BLaER1 treated with 17β-estradiol and CSF1 and Interleukin-3, amounts not matched to agents 10 nM and 100 nM (cell line): ENCODE results near the gene TCTN1.

Experiments
- H3K27ac ChIP-seq, 11 experiments: shearing (Covaris generic); formaldehyde crosslinking; 2 replicates each; pipeline ENCODE4 v1.8.1; 2022
- H3K27me3 ChIP-seq, 11 experiments: shearing (Covaris generic); formaldehyde crosslinking; 2 replicates each; pipeline ENCODE4 v1.8.1; 2022
- H3K36me3 ChIP-seq, 11 experiments: shearing (Covaris generic); formaldehyde crosslinking; 2 replicates each; pipeline ENCODE4 v1.8.1; 2022
- H3K4me1 ChIP-seq, 10 experiments: shearing (Covaris generic); formaldehyde crosslinking; 2 replicates each; pipeline ENCODE4 v1.8.1; 2022
- H3K4me2 ChIP-seq, 11 experiments: shearing (Covaris generic); formaldehyde crosslinking; 2 replicates each; pipeline ENCODE4 v1.8.1; 2022
- H3K4me3 ChIP-seq, 10 experiments: shearing (Covaris generic); formaldehyde crosslinking; 2 replicates each; pipeline ENCODE4 v1.8.1; 2022
- H3K9ac ChIP-seq, 11 experiments: shearing (Covaris generic); formaldehyde crosslinking; 2 replicates each; pipeline ENCODE4 v1.8.1; 2022
- H3K9me3 ChIP-seq, 11 experiments: shearing (Covaris generic); formaldehyde crosslinking; replicated peaks in 1 of 11; 2 replicates each; pipeline ENCODE4 v1.8.1; 2022
- H4K20me1 ChIP-seq, 11 experiments: shearing (Covaris generic); formaldehyde crosslinking; 2 replicates each; pipeline ENCODE4 v1.8.1; 2022
- Cebpa-rat ChIP-seq, 11 experiments: shearing (Covaris generic); IDR thresholded peaks; 2 replicates each; pipeline ENCODE4 v1.8.1; 2022

Gene TCTN1

DNA sequence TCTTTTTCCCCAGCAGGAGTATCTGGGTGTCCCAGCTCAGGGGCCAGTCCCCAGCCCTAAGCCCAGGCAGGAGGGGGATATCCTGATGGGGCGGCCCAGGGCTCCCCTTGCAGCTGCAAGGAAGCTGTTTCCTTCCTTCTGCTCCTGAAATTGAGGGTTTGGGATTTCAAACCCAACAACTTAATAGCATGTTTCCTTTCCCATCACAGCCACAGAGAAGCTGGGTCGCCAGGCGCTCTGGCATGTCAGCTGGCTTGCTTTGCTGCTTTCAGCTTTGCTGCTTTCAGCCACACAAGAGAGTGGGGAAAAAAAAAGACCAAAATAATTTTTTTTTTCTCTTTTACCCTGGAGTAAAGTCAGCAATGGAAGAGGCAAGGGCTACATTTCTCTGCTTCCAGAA is 44.9 kb downstream of the TCTN1 start:
- H3K9me3 ChIP-seq = peaks cover 0 to 8% (median 3%) of the 10 kb centered on the region in 11 experiments; a peak in 18 of 22 replicates
- H3K36me3 ChIP-seq = peaks cover 23 to 81% (median 66%) of the 10 kb centered on the region in 11 experiments
- peaks cover 45 to 84% (median 71%) of the 10 kb centered on the region in 10 experiments for H3K4me1 ChIP-seq
- no peaks in the 10 kb centered on the region for H4K20me1 ChIP-seq
- no peak for TF ChIP-seq Cebpa-rat (IDR thresholded peaks at IDR 0.05)
- no peak overlapping the region for H3K4me3 ChIP-seq
- H3K27me3 ChIP-seq = no peaks in the 10 kb centered on the region
- peak overlapping the region in 10 of 11 experiments; percentile 20 to 93 (median 88); a peak in 18 of 22 replicates for H3K4me2 ChIP-seq
- H3K9ac ChIP-seq = peak overlapping the region in 9 of 11 experiments; percentile 5 to 78 (median 57); a peak in 17 of 22 replicates
- H3K27ac ChIP-seq = peak overlapping the region in 8 of 11 experiments; percentile 17 to 95 (median 92); a peak in 17 of 22 replicates

DNA sequence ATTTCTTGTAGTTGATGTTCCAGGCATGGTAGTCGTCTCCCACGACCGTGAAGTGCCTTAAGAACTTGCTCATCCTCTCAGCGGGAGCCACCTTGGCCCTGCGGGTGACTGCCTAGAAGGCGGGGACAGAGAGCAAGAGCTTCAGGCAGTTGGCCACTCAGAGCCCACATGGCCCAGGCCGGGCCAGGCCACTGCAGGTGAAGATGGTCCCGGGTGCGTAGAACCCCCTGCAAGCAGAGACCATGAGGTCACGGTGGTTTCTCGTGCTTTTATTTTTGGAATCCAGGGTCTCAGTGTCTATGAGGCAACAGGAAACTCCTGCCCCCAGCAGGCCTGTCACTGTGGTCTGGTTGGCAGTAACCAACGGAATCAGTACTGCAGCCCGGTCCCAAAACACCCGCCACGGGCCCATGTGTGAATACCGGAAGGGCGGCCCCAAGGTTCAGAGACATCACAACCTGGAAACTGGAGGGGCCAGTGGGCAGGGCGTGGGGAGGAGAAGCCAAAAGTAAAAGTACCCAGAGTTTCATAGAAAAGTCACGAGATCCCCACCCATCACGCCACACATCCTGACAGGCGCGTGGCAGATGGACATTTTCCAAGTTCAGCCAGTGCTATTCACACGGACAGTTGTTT is 47.5 kb downstream of the TCTN1 start:
- H4K20me1 ChIP-seq = no peaks in the 10 kb centered on the region
- H3K4me2 ChIP-seq = peak overlapping the region; percentile 80 to 93 (median 89)
- H3K27me3 ChIP-seq = no peaks in the 10 kb centered on the region
- TF ChIP-seq Cebpa-rat (IDR thresholded peaks at IDR 0.05) = peak in 8 of 11 experiments; percentile 49 to 89 (median 78); a peak in 13 of 22 replicates
- peak overlapping the region; percentile 7 to 81 (median 75); a peak in 20 of 22 replicates for H3K9ac ChIP-seq
- peak overlapping the region in 9 of 10 experiments; percentile 8 to 60 (median 40); a peak in 15 of 20 replicates for H3K4me3 ChIP-seq
- H3K27ac ChIP-seq = peak overlapping the region in 10 of 11 experiments; percentile 45 to 95 (median 90); a peak in 20 of 22 replicates
- peaks cover 22 to 34% (median 29%) of the 10 kb centered on the region in 11 experiments for H3K9me3 ChIP-seq
- peaks cover 28 to 81% (median 70%) of the 10 kb centered on the region in 11 experiments for H3K36me3 ChIP-seq
- peaks cover 38 to 66% (median 61%) of the 10 kb centered on the region in 10 experiments for H3K4me1 ChIP-seq

DNA sequence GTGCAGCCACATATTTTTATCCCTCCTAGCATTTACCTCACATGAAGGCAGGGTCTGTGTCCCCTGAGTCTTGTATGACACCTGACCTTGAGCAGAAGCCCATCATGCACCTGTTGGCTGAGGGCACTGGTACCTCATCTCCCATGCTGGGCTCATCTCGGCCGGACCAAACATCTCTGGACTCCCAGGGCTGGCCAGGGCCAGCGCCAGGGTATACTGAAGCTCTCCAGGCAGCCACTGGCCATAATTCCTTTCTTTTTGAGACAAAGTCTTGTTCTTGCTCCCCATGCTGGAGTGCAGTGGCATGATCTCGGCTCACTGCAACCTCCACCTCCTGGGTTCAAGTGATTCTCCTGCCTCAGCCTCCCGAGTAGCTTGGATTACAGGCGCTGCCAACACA is 53.0 kb downstream of the TCTN1 start:
- Histone ChIP-seq H3K27me3 (no peaks in the 10 kb centered on the region), H3K4me1 (peaks cover 38 to 77% (median 70%) of the 10 kb centered on the region in 10 experiments), H3K4me2 (peak overlapping the region in 4 of 11 experiments; percentile 70 to 82 (median 74); a peak in 6 of 22 replicates), H3K27ac (no peak overlapping the region), H3K9me3 (peaks cover 27 to 42% (median 35%) of the 10 kb centered on the region in 11 experiments), H3K4me3 (no peak overlapping the region), H3K9ac (no peak overlapping the region), H3K36me3 (peaks cover 33 to 74% (median 50%) of the 10 kb centered on the region in 11 experiments), H4K20me1 (no peaks in the 10 kb centered on the region)
- TF ChIP-seq Cebpa-rat (IDR thresholded peaks at IDR 0.05) = no peak

DNA sequence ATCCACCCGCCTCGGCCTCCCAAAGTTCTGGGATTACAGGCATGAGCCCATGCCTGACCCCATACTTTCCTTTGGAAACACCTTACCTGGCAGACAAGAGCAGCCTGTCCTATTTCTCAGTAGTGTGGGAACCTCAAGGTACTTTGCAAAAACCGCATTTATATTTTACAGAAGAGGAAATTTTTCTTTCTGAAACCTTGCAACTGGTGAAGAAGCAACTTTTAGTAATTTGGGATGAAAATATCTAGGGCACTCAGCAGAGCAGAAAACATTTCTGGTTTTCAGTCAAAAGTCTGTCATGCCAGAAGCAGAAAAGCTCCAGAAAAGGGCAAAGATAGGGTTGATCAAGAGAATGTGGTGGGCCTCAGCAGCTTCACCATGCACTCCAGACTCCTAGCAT is 53.7 kb downstream of the TCTN1 start:
- Histone ChIP-seq H3K4me2 (peak overlapping the region in 8 of 11 experiments; percentile 29 to 82 (median 71); a peak in 14 of 22 replicates), H3K9ac (no peak overlapping the region; a peak in 1 of 22 replicates), H3K27me3 (no peaks in the 10 kb centered on the region), H3K9me3 (peaks cover 27 to 42% (median 35%) of the 10 kb centered on the region in 11 experiments), H3K27ac (peak overlapping the region in 3 of 11 experiments; percentile 1 to 87 (median 2); a peak in 2 of 22 replicates), H3K36me3 (peaks cover 36 to 81% (median 58%) of the 10 kb centered on the region in 11 experiments), H3K4me1 (peaks cover 30 to 77% (median 70%) of the 10 kb centered on the region in 10 experiments), H3K4me3 (no peak overlapping the region), H4K20me1 (no peaks in the 10 kb centered on the region; a peak in 1 of 22 replicates)
- TF ChIP-seq Cebpa-rat (IDR thresholded peaks at IDR 0.05) = no peak

DNA sequence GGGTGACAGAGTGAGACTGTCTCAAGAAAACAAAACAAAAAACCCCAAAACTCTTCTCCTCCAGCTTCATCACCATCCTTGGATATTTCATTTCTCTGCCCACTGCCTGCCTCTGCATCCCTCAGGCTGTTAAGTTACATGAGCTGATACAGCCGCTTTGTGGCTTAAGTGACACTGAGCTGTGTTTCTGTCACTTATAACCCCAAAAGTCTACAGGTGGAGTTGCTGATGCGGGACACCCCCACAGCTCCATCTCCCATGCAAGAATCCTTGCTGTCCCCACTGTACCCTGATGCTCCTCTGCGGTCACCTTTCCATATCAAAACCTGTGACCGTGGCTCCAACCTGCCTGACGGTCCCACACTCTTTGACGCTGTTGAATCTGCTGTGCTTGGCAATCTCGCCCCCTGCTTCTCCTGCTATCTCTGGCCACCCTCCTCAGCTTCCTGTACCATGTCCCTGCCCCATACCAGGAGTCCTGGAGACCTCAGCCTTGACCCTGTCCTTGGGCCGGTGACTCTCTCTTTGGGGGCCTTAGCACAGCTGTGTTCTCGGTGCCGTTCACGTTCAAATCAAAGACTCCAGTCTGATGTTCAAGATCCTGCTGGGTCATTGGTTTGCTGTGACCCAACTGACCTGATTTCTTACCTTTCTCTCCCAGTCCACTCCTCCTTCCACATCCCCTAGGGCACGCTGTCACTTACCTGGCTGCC is 54.7 kb downstream of the TCTN1 start:
- peaks cover 27 to 39% (median 34%) of the 10 kb centered on the region in 11 experiments for H3K9me3 ChIP-seq
- H3K4me1 ChIP-seq = peaks cover 25 to 77% (median 73%) of the 10 kb centered on the region in 10 experiments
- peak overlapping the region in 4 of 11 experiments; percentile 34 to 65 (median 42); a peak in 5 of 22 replicates for H3K9ac ChIP-seq
- TF ChIP-seq Cebpa-rat (IDR thresholded peaks at IDR 0.05) = no peak
- H4K20me1 ChIP-seq = no peaks in the 10 kb centered on the region; a peak in 1 of 22 replicates
- no peak overlapping the region for H3K4me3 ChIP-seq
- H3K27ac ChIP-seq = peak overlapping the region in 5 of 11 experiments; percentile 44 to 87 (median 52); a peak in 9 of 22 replicates
- peaks cover 34 to 85% (median 54%) of the 10 kb centered on the region in 11 experiments for H3K36me3 ChIP-seq
- no peaks in the 10 kb centered on the region for H3K27me3 ChIP-seq
- H3K4me2 ChIP-seq = peak overlapping the region; percentile 59 to 82 (median 71); a peak in 20 of 22 replicates

DNA sequence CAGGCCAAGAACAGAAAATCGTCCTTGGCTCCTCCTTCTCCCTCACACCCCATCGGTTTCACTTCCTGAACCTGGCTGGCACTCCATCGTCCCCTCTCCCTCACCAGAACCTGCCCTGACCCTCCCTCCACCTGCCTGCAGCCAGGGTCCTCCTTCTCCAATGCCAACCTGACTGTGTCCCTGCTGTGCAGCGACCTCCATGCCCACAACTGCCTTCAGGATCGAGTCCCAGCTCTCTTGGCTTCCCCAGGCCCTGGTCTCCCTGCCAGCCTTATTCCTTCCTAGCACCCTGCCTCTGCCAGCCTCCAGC is 55.2 kb downstream of the TCTN1 start:
- Histone ChIP-seq H3K27me3 (no peaks in the 10 kb centered on the region), H3K36me3 (peaks cover 32 to 85% (median 54%) of the 10 kb centered on the region in 11 experiments), H4K20me1 (no peaks in the 10 kb centered on the region; a peak in 1 of 22 replicates), H3K27ac (peak overlapping the region in 8 of 11 experiments; percentile 3 to 87 (median 48); a peak in 12 of 22 replicates), H3K9ac (peak overlapping the region in 4 of 11 experiments; percentile 34 to 65 (median 42); a peak in 6 of 22 replicates), H3K4me2 (peak overlapping the region; percentile 59 to 82 (median 71)), H3K9me3 (peaks cover 27 to 35% (median 30%) of the 10 kb centered on the region in 11 experiments), H3K4me1 (peaks cover 30 to 79% (median 74%) of the 10 kb centered on the region in 10 experiments), H3K4me3 (no peak overlapping the region)
- TF ChIP-seq Cebpa-rat (IDR thresholded peaks at IDR 0.05) = no peak

DNA sequence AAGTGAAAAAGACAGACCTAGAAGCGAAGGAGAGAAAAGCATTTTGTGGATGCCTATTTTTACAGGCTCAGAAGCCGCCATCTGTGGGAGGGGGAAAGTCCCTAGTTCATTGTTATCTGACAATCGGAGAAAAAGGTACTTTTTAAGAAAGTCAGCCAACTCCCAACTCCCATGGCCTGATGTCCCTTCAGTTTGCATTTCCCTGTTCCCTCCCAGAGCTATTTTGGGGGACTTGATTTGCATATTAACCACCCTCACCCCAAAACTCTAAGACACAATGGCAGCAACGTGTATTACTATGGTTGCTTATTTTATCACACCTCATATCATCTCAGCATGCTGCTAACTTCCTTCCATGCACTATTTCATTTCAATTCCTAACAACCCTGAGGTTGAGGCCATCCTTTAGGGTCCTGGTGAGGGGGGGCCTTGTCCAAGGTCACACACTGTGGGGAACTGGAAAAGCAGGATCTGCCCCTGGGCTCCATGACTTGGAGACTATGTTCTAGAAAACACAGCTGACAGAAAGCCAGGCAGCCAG is 56.3 kb downstream of the TCTN1 start:
- Histone ChIP-seq H4K20me1 (no peaks in the 10 kb centered on the region; a peak in 1 of 22 replicates), H3K4me2 (peak overlapping the region; percentile 59 to 82 (median 71)), H3K27ac (peak overlapping the region in 7 of 11 experiments; percentile 9 to 87 (median 50); a peak in 12 of 22 replicates), H3K36me3 (peaks cover 22 to 85% (median 54%) of the 10 kb centered on the region in 11 experiments), H3K4me1 (peaks cover 31 to 90% (median 84%) of the 10 kb centered on the region in 10 experiments), H3K27me3 (no peaks in the 10 kb centered on the region), H3K4me3 (no peak overlapping the region), H3K9ac (peak overlapping the region in 7 of 11 experiments; percentile 6 to 65 (median 34); a peak in 10 of 22 replicates), H3K9me3 (peaks cover 16 to 32% (median 27%) of the 10 kb centered on the region in 11 experiments)
- TF ChIP-seq Cebpa-rat (IDR thresholded peaks at IDR 0.05) = no peak

DNA sequence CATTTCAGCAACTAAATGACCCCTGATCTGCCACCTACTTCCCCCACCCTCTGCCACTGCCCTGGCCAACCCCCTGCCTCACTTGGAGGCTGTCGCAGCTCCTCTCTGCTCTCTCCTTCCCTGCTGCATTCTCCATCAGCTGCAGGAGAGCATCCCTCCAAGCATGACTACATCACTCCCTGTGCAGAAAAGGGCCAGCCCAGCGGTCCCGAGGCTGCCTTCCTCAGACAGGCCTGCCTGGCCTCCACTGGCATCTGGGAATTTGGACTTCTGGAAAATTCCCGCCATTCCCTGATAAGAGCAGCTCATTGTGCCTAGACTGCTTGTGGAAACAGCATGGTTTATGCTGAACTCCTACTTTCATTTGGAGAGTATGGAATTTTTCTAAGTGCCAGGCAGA is 62.2 kb downstream of the TCTN1 start:
- no peaks in the 10 kb centered on the region for H3K27me3 ChIP-seq
- peaks cover 6 to 68% (median 39%) of the 10 kb centered on the region in 11 experiments; a peak in 20 of 22 replicates for H3K36me3 ChIP-seq
- peaks cover 0 to 23% (median 0%) of the 10 kb centered on the region in 11 experiments; a peak in 6 of 22 replicates for H4K20me1 ChIP-seq
- H3K4me1 ChIP-seq = peaks cover 60 to 100% (median 98%) of the 10 kb centered on the region in 10 experiments
- TF ChIP-seq Cebpa-rat (IDR thresholded peaks at IDR 0.05) = no peak
- H3K9me3 ChIP-seq = peaks cover 0 to 10% (median 9%) of the 10 kb centered on the region in 11 experiments; a peak in 16 of 22 replicates
- peak overlapping the region in 7 of 11 experiments; percentile 74 to 87 (median 82); a peak in 16 of 22 replicates for H3K27ac ChIP-seq
- peak overlapping the region in 8 of 11 experiments; percentile 58 to 76 (median 70); a peak in 17 of 22 replicates for H3K9ac ChIP-seq
- peak overlapping the region in 4 of 10 experiments; percentile 6 to 48 (median 36); a peak in 5 of 20 replicates for H3K4me3 ChIP-seq
- H3K4me2 ChIP-seq = peak overlapping the region; percentile 85 to 97 (median 93)
